HepG2 (cell line): ENCODE results near the gene DCP2. TPM values are rescaled to one million over a fixed set of nuclear protein-coding genes. Genes with fewer than 3 reads are reported as not detected.

ENCODE experiments used
- ATAC-seq: fragments of 200-7000 bp; cut with Tn5 transposase; 3 replicates; pipeline ENCODE4 v1.9.1; 2020; ENCODE audit warnings: mild to moderate bottlenecking, moderate library complexity
- BruUV-seq: library from RNA; stranded (reverse); fragments of 400-500 nt; replicated peaks from 2 replicates; lab custom pipeline; 2021; lab: Mats Ljungman, UMichigan
- CTCF ChIA-PET: fragments of 300-600 bp; formaldehyde crosslinking; extraction: SDS; loops from one replicate; lab custom pipeline; 2021; ENCODE audit warnings: low total read pairs, inconsistent platforms, low intra/inter-chr PET ratio; lab: Yijun Ruan, JAX
- POLR2A ChIA-PET: fragments of 350-600 bp; sonication (Branson Sonifier 250); formaldehyde crosslinking; loops from one replicate; lab custom pipeline; 2020; ENCODE audit warnings: antibody characterized with exemption, inconsistent platforms; lab: Yijun Ruan, JAX
- DNase-seq: peaks from one replicate; pipeline ENCODE4 v3.0.0-alpha.2; 2015; ENCODE audit warnings: low spot score
- FAIRE-seq: peaks from 3 replicates; lab custom pipeline; 2011; peaks lifted over from hg19 to GRCh38; lab: Jason Lieb, UNC
- H2AFZ ChIP-seq: one replicate; pipeline ENCODE4 v1.6.1; 2011; ENCODE audit warnings: low read length, inconsistent platforms
- H3K27ac ChIP-seq: fragments of 300-600 bp; 3 replicates; pipeline ENCODE4 v1.8.0; 2011; ENCODE audit warnings: mixed run types, mild to moderate bottlenecking, mixed read lengths, low read length, inconsistent platforms; ENCODE audit not compliant: insufficient read depth; ENCODE audit errors: extremely low read length
- H3K27me3 ChIP-seq, 2 experiments: fragments of 200-600 bp in 1 of 2; 2 replicates in 1 of 2; 3 replicates in 1 of 2; pipeline versions ENCODE4 v1.6.0 to v1.8.0; 2011; ENCODE audit warnings: low read length in 2 of 2, mild to moderate bottlenecking in 2 of 2, moderate library complexity in 2 of 2, inconsistent platforms in 1 of 2; ENCODE audit not compliant: insufficient read depth in 2 of 2, control insufficient read depth in 1 of 2
- H3K36me3 ChIP-seq, 2 experiments: fragments of 200-600 bp in 1 of 2; replicated peaks in 1 of 2; 2 replicates in 1 of 2; 3 replicates in 1 of 2; pipeline versions ENCODE4 v1.5.1 to v1.8.0; 2011; ENCODE audit warnings: low read length in 2 of 2, inconsistent platforms in 1 of 2; ENCODE audit not compliant: insufficient read depth in 2 of 2, control insufficient read depth in 1 of 2
- H3K4me1 ChIP-seq: 2 replicates; pipeline ENCODE4 v1.5.1; 2012; ENCODE audit warnings: low read length, inconsistent platforms; ENCODE audit not compliant: insufficient read depth
- H3K4me2 ChIP-seq: 2 replicates; pipeline ENCODE4 v1.6.0; 2011; ENCODE audit warnings: low read depth, low read length, inconsistent platforms
- H3K4me3 ChIP-seq, 3 experiments: fragments of 200-600 bp in 1 of 3; sonication (generic), shearing (Covaris generic) in 1 of 3; replicated peaks in 1 of 3; 2 replicates each; pipeline ENCODE4 v1.5.1; 2011 to 2016; ENCODE audit warnings: low read length in 3 of 3, inconsistent platforms in 2 of 3, low read depth in 2 of 3, mild to moderate bottlenecking in 2 of 3, control low read depth in 1 of 3, mixed read lengths in 1 of 3; ENCODE audit not compliant: insufficient read depth in 1 of 3
- H3K79me2 ChIP-seq: one replicate; pipeline ENCODE4 v1.6.1; 2011; ENCODE audit warnings: low read length, inconsistent platforms; ENCODE audit not compliant: insufficient read depth
- H3K9ac ChIP-seq: 2 replicates; pipeline ENCODE4 v1.6.0; 2011; ENCODE audit warnings: mild to moderate bottlenecking, low read depth, low read length, inconsistent platforms; ENCODE audit not compliant: insufficient read depth
- H3K9me3 ChIP-seq: 2 replicates; pipeline ENCODE4 v1.5.1; 2012; ENCODE audit warnings: mild to moderate bottlenecking, low read length
- H4K20me1 ChIP-seq: 2 replicates; pipeline ENCODE4 v1.6.0; 2011; ENCODE audit warnings: inconsistent platforms, mild to moderate bottlenecking, low read length, moderate library complexity; ENCODE audit not compliant: insufficient read depth
- FOXP1 ChIP-seq, 2 experiments: fragments of 450-650 bp in 1 of 2; IDR thresholded peaks; 2 replicates each; pipeline ENCODE4 v1.6.1; 2017 to 2018; ENCODE audit warnings: antibody characterized with exemption in 1 of 2
- HNRNPUL1 ChIP-seq: fragments of 200-400 bp; formaldehyde crosslinking; IDR thresholded peaks from 2 replicates; pipeline ENCODE4 v1.6.1; 2017; ENCODE audit warnings: low read depth, mild to moderate bottlenecking, low read length, moderate library complexity
- RARA ChIP-seq: IDR thresholded peaks from 2 replicates; pipeline ENCODE4 v1.6.1; 2016; ENCODE audit warnings: missing genetic modification reagents, missing compliant biosample characterization
- SKIL ChIP-seq: sonication (generic); formaldehyde crosslinking; IDR thresholded peaks from 2 replicates; pipeline ENCODE4 v1.8.0; 2022; ENCODE audit warnings: missing genetic modification reagents, mild to moderate bottlenecking, moderate library complexity, borderline replicate concordance
- STAT5B ChIP-seq: sonication (generic); formaldehyde crosslinking; IDR thresholded peaks from 2 replicates; pipeline ENCODE4 v1.4.0; 2020; ENCODE audit warnings: missing genetic modification reagents
- ZNF12 ChIP-seq: sonication (generic); formaldehyde crosslinking; IDR thresholded peaks from 2 replicates; pipeline ENCODE4 v1.5.0; 2020; ENCODE audit warnings: missing genetic modification reagents
- ZNF256 ChIP-seq: sonication (generic); formaldehyde crosslinking; conservative IDR thresholded peaks from 2 replicates; pipeline ENCODE4 v1.4.0; 2020; ENCODE audit warnings: missing genetic modification reagents
- ZNF260 ChIP-seq: sonication (generic); formaldehyde crosslinking; IDR thresholded peaks from 2 replicates; pipeline ENCODE4 v1.4.0; 2020; ENCODE audit warnings: missing genetic modification reagents, low read depth, mild to moderate bottlenecking, borderline replicate concordance
- WGBS: methylation state at CpG from one replicate; pipeline ENCODE4 v1.1.6; 2017; ENCODE audit warnings: low lambda C conversion rate; 5-methylcytosine and 5-hydroxymethylcytosine counted together
- in situ Hi-C: cut with HindIII; loops from 2 replicates; pipeline ENCODE4 v1.10.0; 2017; ENCODE audit warnings: low pct_unique_long_range_greater_than_20kb; ENCODE audit not compliant: extremely low pct_ligation_motif_present
- intact Hi-C: fragments of 100-400 bp; cut with micrococcal nuclease; formaldehyde crosslinking; loops from one replicate; pipeline ENCODE4 v1.10.0; 2022; ENCODE audit not compliant: unreplicated experiment
- polyA plus RNA-seq, 8 experiments: library from polyadenylated mRNA; depleted of rRNA in 3 of 8; stranded (reverse) in 7 of 8; unstranded in 1 of 8; fragments of >200 nt; fragmentation: Illumina TruSeq in 4 of 8; extraction: Trizol in 4 of 8; gene quantifications; 2 replicates each; pipeline versions ENCODE4 v1.2.1 to v1.2.3, GENCODE V29; 2011 to 2016; ENCODE audit warnings: low read depth in 4 of 8, missing spikeins in 1 of 8, mixed read lengths in 1 of 8; ENCODE audit not compliant: insufficient read depth in 1 of 8
- total RNA-seq, 5 experiments: library from RNA; depleted of rRNA; stranded (reverse); fragments of >200 nt; fragmentation: Illumina TruSeq; extraction: Trizol; gene quantifications; 2 replicates each; pipeline ENCODE4 v1.2.3, GENCODE V29; 2016; ENCODE audit warnings: low read depth in 1 of 5
- TF ChIP-seq, protein P1 (sequence below): sonication (generic); formaldehyde crosslinking; IDR thresholded peaks from 2 replicates; pipeline ENCODE4 v1.5.0; 2020; ENCODE audit warnings: missing genetic modification reagents
- TF ChIP-seq, protein P2 (sequence below), 2 experiments: fragments of 450-650 bp in 1 of 2; sonication (generic) in 1 of 2; formaldehyde crosslinking in 1 of 2; IDR thresholded peaks; 2 replicates each; pipeline versions ENCODE4 v1.6.1 to v1.8.0; 2016 to 2022; ENCODE audit warnings: antibody characterized with exemption in 1 of 2, mild to moderate bottlenecking in 1 of 2, missing genetic modification reagents in 1 of 2

The DCP2 gene
- total and polyA plus RNA-seq, 2 of the 13 experiments (the other 11 are each of a cell fraction or from before 2014, with no cell fraction given), result 16.2 to 63.4 TPM

DNA sequence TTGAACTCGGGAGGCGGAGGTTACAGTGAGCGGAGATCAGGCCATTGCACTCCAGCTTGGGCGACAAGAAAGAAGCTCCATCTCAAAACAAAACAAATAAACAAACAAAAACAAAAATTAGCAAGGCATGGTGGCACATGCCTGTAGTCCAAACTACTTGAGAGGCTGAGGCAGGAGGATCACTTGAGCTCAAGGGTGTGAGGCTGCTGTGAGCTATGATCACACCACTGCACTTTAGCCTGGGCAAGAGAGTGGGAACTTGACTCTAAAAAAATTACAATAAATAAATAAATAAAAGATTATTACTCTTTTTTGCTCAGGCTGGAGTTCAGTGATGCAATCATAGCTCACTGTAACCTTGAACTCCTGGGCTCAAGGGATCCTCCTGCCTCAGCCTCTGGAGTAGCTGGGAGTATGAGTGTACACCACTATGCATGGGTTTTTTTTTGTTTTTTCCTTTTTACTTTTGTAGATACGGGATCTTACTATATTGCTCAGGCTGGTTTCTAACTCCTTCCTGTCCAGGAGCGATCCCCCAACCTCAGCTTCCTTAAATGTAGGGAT, 9.0 kb upstream of the DCP2 start:
- Histone ChIP-seq H3K79me2 (no peaks in the 10 kb centered on the region), H3K27me3 (no peaks in the 10 kb centered on the region), H2AFZ (no peak overlapping the region), H3K4me1 (peaks cover 53% of the 10 kb centered on the region), H3K4me2 (peak overlapping the region; percentile 64; the same call in 1 of the 2 replicates), H3K27ac (peak overlapping the region; percentile 69), H3K9me3 (no peaks in the 10 kb centered on the region), H4K20me1 (no peaks in the 10 kb centered on the region), H3K36me3 (no peaks in the 10 kb centered on the region), H3K9ac (peak overlapping the region; percentile 44; the same call in 1 of the 2 replicates), H3K4me3 (0 out of 6 replicates have a peak overlapping the region, but pooled peaks of 1 of the 3 experiments have one; percentile 47)
- DNase-seq, result peak; percentile 52
- FAIRE-seq, result peak; percentile 60
- CTCF ChIA-PET, result no interaction called here
- in situ Hi-C loops, result no loop called here
- intact Hi-C loops, result loop anchor here (10.0 kb wide), 1 partner anchor 803 kb away; no protein-coding TSS in a partner anchor
- 78% methylated on average over 6 of the region's 6 CpGs for WGBS
- POLR2A ChIA-PET, result interaction anchor here (1.2 to 2.7 kb wide), 7 partner anchors 9 to 546 kb away, joined by 3 to 59 read pairs (median 11); partner anchors contain the start of genes DCP2, REEP5, SRP19 and YTHDC2
- no TSS peak for BruUV-seq
- ATAC-seq, result peak; percentile 11
- no peak for TF ChIP-seq SKIL (CRISPR knock-in tag)
- peak; percentile 74; the same call in 1 of the 2 replicates for TF ChIP-seq RARA (CRISPR knock-in tag)
- TF ChIP-seq, protein P1, sequence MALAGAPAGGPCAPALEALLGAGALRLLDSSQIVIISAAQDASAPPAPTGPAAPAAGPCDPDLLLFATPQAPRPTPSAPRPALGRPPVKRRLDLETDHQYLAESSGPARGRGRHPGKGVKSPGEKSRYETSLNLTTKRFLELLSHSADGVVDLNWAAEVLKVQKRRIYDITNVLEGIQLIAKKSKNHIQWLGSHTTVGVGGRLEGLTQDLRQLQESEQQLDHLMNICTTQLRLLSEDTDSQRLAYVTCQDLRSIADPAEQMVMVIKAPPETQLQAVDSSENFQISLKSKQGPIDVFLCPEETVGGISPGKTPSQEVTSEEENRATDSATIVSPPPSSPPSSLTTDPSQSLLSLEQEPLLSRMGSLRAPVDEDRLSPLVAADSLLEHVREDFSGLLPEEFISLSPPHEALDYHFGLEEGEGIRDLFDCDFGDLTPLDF (CRISPR knock-in tag), result no peak
- no peak for TF ChIP-seq ZNF256 (CRISPR knock-in tag)
- no peak for TF ChIP-seq HNRNPUL1
- no peak for TF ChIP-seq ZNF260 (CRISPR knock-in tag)
- TF ChIP-seq STAT5B (CRISPR knock-in tag), result no peak
- no peak for TF ChIP-seq FOXP1 (IDR thresholded peaks at IDR 0.05)
- 0 out of 2 replicates have a peak, but pooled peaks have one; percentile 22 for TF ChIP-seq FOXP1 (CRISPR knock-in tag; IDR thresholded peaks at IDR 0.05)
- TF ChIP-seq, protein P2, sequence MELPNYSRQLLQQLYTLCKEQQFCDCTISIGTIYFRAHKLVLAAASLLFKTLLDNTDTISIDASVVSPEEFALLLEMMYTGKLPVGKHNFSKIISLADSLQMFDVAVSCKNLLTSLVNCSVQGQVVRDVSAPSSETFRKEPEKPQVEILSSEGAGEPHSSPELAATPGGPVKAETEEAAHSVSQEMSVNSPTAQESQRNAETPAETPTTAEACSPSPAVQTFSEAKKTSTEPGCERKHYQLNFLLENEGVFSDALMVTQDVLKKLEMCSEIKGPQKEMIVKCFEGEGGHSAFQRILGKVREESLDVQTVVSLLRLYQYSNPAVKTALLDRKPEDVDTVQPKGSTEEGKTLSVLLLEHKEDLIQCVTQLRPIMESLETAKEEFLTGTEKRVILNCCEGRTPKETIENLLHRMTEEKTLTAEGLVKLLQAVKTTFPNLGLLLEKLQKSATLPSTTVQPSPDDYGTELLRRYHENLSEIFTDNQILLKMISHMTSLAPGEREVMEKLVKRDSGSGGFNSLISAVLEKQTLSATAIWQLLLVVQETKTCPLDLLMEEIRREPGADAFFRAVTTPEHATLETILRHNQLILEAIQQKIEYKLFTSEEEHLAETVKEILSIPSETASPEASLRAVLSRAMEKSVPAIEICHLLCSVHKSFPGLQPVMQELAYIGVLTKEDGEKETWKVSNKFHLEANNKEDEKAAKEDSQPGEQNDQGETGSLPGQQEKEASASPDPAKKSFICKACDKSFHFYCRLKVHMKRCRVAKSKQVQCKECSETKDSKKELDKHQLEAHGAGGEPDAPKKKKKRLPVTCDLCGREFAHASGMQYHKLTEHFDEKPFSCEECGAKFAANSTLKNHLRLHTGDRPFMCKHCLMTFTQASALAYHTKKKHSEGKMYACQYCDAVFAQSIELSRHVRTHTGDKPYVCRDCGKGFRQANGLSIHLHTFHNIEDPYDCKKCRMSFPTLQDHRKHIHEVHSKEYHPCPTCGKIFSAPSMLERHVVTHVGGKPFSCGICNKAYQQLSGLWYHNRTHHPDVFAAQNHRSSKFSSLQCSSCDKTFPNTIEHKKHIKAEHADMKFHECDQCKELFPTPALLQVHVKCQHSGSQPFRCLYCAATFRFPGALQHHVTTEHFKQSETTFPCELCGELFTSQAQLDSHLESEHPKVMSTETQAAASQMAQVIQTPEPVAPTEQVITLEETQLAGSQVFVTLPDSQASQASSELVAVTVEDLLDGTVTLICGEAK (IDR thresholded peaks at IDR 0.05), result no peak
- TF ChIP-seq, protein P2 (CRISPR knock-in tag; IDR thresholded peaks at IDR 0.05), result no peak
- peak; percentile 85; the same call in 1 of the 2 replicates for TF ChIP-seq ZNF12
